Uterus (tissue), 2 donors: Measurements from ENCODE around the gene DPP6.

ENCODE experiments used
- CTCF ChIP-seq, 4 experiments: fragments of 200-600 bp in 2 of 4; fragments of 450-650 bp in 2 of 4; sonication (generic) in 2 of 4; IDR thresholded peaks; one replicate each; pipeline ENCODE4 v1.5.1; 2016 to 2019; ENCODE audit warnings: antibody characterized with exemption in 4 of 4, mild to moderate bottlenecking in 2 of 4, moderate library complexity in 1 of 4
- POLR2A ChIP-seq, 2 donors: fragments of 450-650 bp; IDR thresholded peaks; one replicate each; pipeline ENCODE4 v1.6.1; 2016; ENCODE audit warnings: antibody characterized with exemption in 2 of 2, mild to moderate bottlenecking in 1 of 2, moderate library complexity in 1 of 2

GRCh38 chr7:154584352-154585252 is 532.4 kb downstream of the DPP6 start:
- peak in 1 of 4 experiments; percentile 9 for TF ChIP-seq CTCF (IDR thresholded peaks at IDR 0.05)
- no peak for TF ChIP-seq POLR2A (IDR thresholded peaks at IDR 0.05)
